ENCODE data around the gene ZNF575. TPM values are rescaled to one million over a fixed set of nuclear protein-coding genes. Genes with fewer than 3 reads are reported as not detected.

The ZNF575 gene
- total and polyA plus RNA-seq, 2 experiments from 2014 or later = 0.10 to 0.65 TPM

DNA sequence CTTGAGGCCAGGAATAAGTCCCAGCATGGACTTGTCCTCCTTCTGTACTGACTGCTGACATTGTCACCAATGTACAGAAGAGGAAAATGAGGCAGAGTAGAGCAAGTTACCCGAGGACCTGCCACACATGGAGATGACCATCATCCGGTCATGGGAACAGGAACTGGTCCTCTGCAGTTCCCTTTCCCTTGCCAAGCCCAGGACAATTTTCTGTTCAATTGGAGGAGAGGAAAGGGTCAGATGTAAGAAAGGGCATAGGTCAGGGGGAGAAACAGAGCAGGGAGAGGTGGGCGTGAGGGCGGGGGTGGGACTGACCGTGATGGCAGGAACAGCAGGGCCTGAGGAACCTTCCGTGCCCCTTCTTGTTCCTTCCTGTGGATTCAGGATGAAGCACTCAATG, 47.0 kb upstream of the ZNF575 start:
- no peak for DNase-seq (ENCODE audit: low spot score)
- no peak overlapping the region for H2AFZ ChIP-seq
- Mint-ChIP-seq H3K4me1 (no peaks in the 10 kb centered on the region), H3K27ac (no peak overlapping the region), H3K4me3 (no peak overlapping the region), H3K36me3 (ENCODE audit: low read depth) (no peaks in the 10 kb centered on the region), H3K27me3 (ENCODE audit: insufficient read depth, low read depth, poor library complexity) (peaks cover 4% of the 10 kb centered on the region), H3K9me3 (no peaks in the 10 kb centered on the region)
- ATAC-seq = no peak
- H4K20me1 ChIP-seq (replicated peaks; ENCODE audit: insufficient read depth) = no peaks in the 10 kb centered on the region
- no peak overlapping the region for H3K27ac ChIP-seq (ENCODE audit: low read depth)
- no peaks in the 10 kb centered on the region for H3F3A ChIP-seq (replicated peaks; ENCODE audit: low read depth)
- H3K4me1 ChIP-seq (ENCODE audit: insufficient read depth) = no peaks in the 10 kb centered on the region
- no peaks in the 10 kb centered on the region for H3K27me3 ChIP-seq (ENCODE audit: insufficient read depth)
- H3K79me2 ChIP-seq (replicated peaks; ENCODE audit: insufficient read depth) = no peaks in the 10 kb centered on the region
- TF ChIP-seq EZH2 (IDR thresholded peaks at IDR 0.05; ENCODE audit: low read depth, unreplicated experiment) (no peak), STAT1 (IDR thresholded peaks at IDR 0.05; ENCODE audit: unreplicated experiment) (no peak), CREB1 (CRISPR knock-in tag; IDR thresholded peaks at IDR 0.05; ENCODE audit: low read depth) (no peak), ZNF331 (CRISPR knock-in tag; IDR thresholded peaks at IDR 0.05; ENCODE audit: low read depth) (no peak), ETS1 (IDR thresholded peaks at IDR 0.05) (no peak), JUNB (IDR thresholded peaks at IDR 0.05; ENCODE audit: unreplicated experiment) (no peak), ZNF462 (CRISPR knock-in tag; IDR thresholded peaks at IDR 0.05) (no peak), EZH2phosphoT487 (IDR thresholded peaks at IDR 0.05; ENCODE audit: unreplicated experiment) (no peak)
- TF ChIP-seq, protein P1, sequence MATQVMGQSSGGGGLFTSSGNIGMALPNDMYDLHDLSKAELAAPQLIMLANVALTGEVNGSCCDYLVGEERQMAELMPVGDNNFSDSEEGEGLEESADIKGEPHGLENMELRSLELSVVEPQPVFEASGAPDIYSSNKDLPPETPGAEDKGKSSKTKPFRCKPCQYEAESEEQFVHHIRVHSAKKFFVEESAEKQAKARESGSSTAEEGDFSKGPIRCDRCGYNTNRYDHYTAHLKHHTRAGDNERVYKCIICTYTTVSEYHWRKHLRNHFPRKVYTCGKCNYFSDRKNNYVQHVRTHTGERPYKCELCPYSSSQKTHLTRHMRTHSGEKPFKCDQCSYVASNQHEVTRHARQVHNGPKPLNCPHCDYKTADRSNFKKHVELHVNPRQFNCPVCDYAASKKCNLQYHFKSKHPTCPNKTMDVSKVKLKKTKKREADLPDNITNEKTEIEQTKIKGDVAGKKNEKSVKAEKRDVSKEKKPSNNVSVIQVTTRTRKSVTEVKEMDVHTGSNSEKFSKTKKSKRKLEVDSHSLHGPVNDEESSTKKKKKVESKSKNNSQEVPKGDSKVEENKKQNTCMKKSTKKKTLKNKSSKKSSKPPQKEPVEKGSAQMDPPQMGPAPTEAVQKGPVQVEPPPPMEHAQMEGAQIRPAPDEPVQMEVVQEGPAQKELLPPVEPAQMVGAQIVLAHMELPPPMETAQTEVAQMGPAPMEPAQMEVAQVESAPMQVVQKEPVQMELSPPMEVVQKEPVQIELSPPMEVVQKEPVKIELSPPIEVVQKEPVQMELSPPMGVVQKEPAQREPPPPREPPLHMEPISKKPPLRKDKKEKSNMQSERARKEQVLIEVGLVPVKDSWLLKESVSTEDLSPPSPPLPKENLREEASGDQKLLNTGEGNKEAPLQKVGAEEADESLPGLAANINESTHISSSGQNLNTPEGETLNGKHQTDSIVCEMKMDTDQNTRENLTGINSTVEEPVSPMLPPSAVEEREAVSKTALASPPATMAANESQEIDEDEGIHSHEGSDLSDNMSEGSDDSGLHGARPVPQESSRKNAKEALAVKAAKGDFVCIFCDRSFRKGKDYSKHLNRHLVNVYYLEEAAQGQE (IDR thresholded peaks at IDR 0.05; ENCODE audit: unreplicated experiment) = no peak
- H3K36me3 ChIP-seq (ENCODE audit: insufficient read depth) = no peaks in the 10 kb centered on the region
- H3K4me3 ChIP-seq = no peak overlapping the region
- H3K9me2 ChIP-seq (ENCODE audit: insufficient read depth) = no peaks in the 10 kb centered on the region
- H3K4me2 ChIP-seq = no peak overlapping the region

Measured in GM23338 (cell line).